Measurements from ENCODE around the gene IRF5.

DNA sequence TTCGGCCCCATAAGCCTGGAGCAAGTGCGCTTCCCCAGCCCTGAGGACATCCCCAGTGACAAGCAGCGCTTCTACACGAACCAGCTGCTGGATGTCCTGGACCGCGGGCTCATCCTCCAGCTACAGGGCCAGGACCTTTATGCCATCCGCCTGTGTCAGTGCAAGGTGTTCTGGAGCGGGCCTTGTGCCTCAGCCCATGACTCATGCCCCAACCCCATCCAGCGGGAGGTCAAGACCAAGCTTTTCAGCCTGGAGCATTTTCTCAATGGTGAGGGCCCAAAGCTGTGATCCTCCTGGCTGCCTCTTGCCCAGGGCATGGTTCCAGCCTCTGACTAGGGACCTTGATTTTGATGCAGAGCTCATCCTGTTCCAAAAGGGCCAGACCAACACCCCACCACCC, 10.1 kb downstream of the IRF5 start:
- TF ChIP-seq, protein P1, sequence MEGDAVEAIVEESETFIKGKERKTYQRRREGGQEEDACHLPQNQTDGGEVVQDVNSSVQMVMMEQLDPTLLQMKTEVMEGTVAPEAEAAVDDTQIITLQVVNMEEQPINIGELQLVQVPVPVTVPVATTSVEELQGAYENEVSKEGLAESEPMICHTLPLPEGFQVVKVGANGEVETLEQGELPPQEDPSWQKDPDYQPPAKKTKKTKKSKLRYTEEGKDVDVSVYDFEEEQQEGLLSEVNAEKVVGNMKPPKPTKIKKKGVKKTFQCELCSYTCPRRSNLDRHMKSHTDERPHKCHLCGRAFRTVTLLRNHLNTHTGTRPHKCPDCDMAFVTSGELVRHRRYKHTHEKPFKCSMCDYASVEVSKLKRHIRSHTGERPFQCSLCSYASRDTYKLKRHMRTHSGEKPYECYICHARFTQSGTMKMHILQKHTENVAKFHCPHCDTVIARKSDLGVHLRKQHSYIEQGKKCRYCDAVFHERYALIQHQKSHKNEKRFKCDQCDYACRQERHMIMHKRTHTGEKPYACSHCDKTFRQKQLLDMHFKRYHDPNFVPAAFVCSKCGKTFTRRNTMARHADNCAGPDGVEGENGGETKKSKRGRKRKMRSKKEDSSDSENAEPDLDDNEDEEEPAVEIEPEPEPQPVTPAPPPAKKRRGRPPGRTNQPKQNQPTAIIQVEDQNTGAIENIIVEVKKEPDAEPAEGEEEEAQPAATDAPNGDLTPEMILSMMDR (conservative IDR thresholded peaks at IDR 0.05; ENCODE audit: low read length), result no peak
- no peak for TF ChIP-seq EZH2phosphoT487 (IDR thresholded peaks at IDR 0.05; ENCODE audit: borderline replicate concordance)
